WTC11 (cell line): Measurements from ENCODE around the gene FASTKD3. TPM values are rescaled to one million over a fixed set of nuclear protein-coding genes. Genes with fewer than 3 reads are reported as not detected.

Experiments used
- ATAC-seq: fragments of 200-7000 bp; cut with Tn5 transposase; 2 replicates; pipeline ENCODE4 v1.10.0; 2021; ENCODE audit warnings: mild to moderate bottlenecking, moderate library complexity
- CTCF ChIA-PET: fragments of 300-600 bp; sonication (Branson Sonifier 250); formaldehyde crosslinking; loops from one replicate; lab custom pipeline; 2021; ENCODE audit warnings: antibody characterized with exemption; lab: Charles Lee
- POLR2A ChIA-PET: fragments of 350-600 bp; sonication (Branson Sonifier 250); formaldehyde crosslinking; loops from one replicate; lab custom pipeline; 2021; ENCODE audit warnings: antibody characterized with exemption; lab: Charles Lee
- DNase-seq: peaks from one replicate; pipeline ENCODE4 v3.0.0; 2021; ENCODE audit warnings: low spot score
- H3K27ac Mint-ChIP-seq: 2 replicates; pipeline ENCODE4 v1.8.0; 2021; ENCODE audit warnings: mixed read lengths
- H3K27me3 Mint-ChIP-seq: 2 replicates; pipeline ENCODE4 v1.8.0; 2021; ENCODE audit warnings: low read depth, mild to moderate bottlenecking, moderate library complexity, mixed read lengths
- H3K36me3 Mint-ChIP-seq: 2 replicates; pipeline ENCODE4 v1.8.0; 2021; ENCODE audit warnings: mixed read lengths
- H3K4me1 Mint-ChIP-seq: 2 replicates; pipeline ENCODE4 v1.8.0; 2022; ENCODE audit warnings: mixed read lengths
- H3K4me3 Mint-ChIP-seq: 2 replicates; pipeline ENCODE4 v1.8.0; 2021; ENCODE audit warnings: mild to moderate bottlenecking, moderate library complexity, mixed read lengths
- H3K9me3 Mint-ChIP-seq: 2 replicates; pipeline ENCODE4 v1.8.0; 2021; ENCODE audit warnings: mixed read lengths
- CBFB ChIP-seq: sonication (generic); formaldehyde crosslinking; IDR thresholded peaks from 2 replicates; pipeline ENCODE4 v1.8.1; 2022; ENCODE audit warnings: mild to moderate bottlenecking, low read depth, missing genetic modification reagents
- CREB1 ChIP-seq: sonication (generic); formaldehyde crosslinking; IDR thresholded peaks from 2 replicates; pipeline ENCODE4 v1.8.0; 2023; ENCODE audit warnings: mild to moderate bottlenecking, missing genetic modification reagents
- CREM ChIP-seq: sonication (generic); formaldehyde crosslinking; IDR thresholded peaks from 2 replicates; pipeline ENCODE4 v1.8.1; 2022; ENCODE audit warnings: mild to moderate bottlenecking, missing genetic modification reagents, moderate library complexity
- FOXJ3 ChIP-seq: sonication (generic); formaldehyde crosslinking; IDR thresholded peaks from 2 replicates; pipeline ENCODE4 v1.9.0; 2021; ENCODE audit warnings: missing genetic modification reagents, mild to moderate bottlenecking, borderline replicate concordance
- FOXK1 ChIP-seq: sonication (generic); formaldehyde crosslinking; IDR thresholded peaks from 2 replicates; pipeline ENCODE4 v1.8.0; 2022; ENCODE audit warnings: mild to moderate bottlenecking, moderate library complexity, missing genetic modification reagents
- FOXP1 ChIP-seq: sonication (generic); formaldehyde crosslinking; IDR thresholded peaks from 2 replicates; pipeline ENCODE4 v1.8.0; 2022; ENCODE audit warnings: missing genetic modification reagents, mild to moderate bottlenecking, moderate library complexity, borderline replicate concordance
- GRHL2 ChIP-seq: fragments of 250-450 bp; sonication (Bioruptor Pico); IDR thresholded peaks from 2 replicates; pipeline ENCODE4 v1.8.0; 2022; ENCODE audit warnings: mild to moderate bottlenecking, moderate library complexity; ENCODE audit not compliant: insufficient replicate concordance, severe bottlenecking
- IRF2 ChIP-seq: sonication (generic); formaldehyde crosslinking; IDR thresholded peaks from 2 replicates; pipeline ENCODE4 v1.8.0; 2022; ENCODE audit warnings: low read depth, missing genetic modification reagents, borderline replicate concordance
- JUN ChIP-seq: sonication (generic); formaldehyde crosslinking; IDR thresholded peaks from 2 replicates; pipeline ENCODE4 v1.8.0; 2023; ENCODE audit warnings: mild to moderate bottlenecking, missing genetic modification reagents
- MYBL2 ChIP-seq: sonication (generic); formaldehyde crosslinking; IDR thresholded peaks from 2 replicates; pipeline ENCODE4 v1.8.1; 2023; ENCODE audit warnings: mild to moderate bottlenecking, moderate library complexity, missing genetic modification reagents
- NFATC4 ChIP-seq: fragments of 250-450 bp; sonication (Bioruptor Pico); IDR thresholded peaks from 2 replicates; pipeline ENCODE4 v1.9.0; 2021; ENCODE audit warnings: mild to moderate bottlenecking
- NR1H2 ChIP-seq: sonication (generic); formaldehyde crosslinking; IDR thresholded peaks from 2 replicates; pipeline ENCODE4 v1.9.0; 2021; ENCODE audit warnings: mild to moderate bottlenecking, moderate library complexity, missing genetic modification reagents
- NR2C2 ChIP-seq: sonication (generic); formaldehyde crosslinking; IDR thresholded peaks from 2 replicates; pipeline ENCODE4 v1.8.0; 2022; ENCODE audit warnings: mild to moderate bottlenecking, missing genetic modification reagents
- PRRX2 ChIP-seq: fragments of 250-450 bp; sonication (Bioruptor Pico); IDR thresholded peaks from 2 replicates; pipeline ENCODE4 v1.8.0; 2021; ENCODE audit warnings: mild to moderate bottlenecking
- SMAD3 ChIP-seq: sonication (generic); formaldehyde crosslinking; IDR thresholded peaks from 2 replicates; pipeline ENCODE4 v1.8.0; 2022; ENCODE audit warnings: missing genetic modification reagents, mild to moderate bottlenecking, borderline replicate concordance
- SMAD4 ChIP-seq: sonication (generic); formaldehyde crosslinking; IDR thresholded peaks from 2 replicates; pipeline ENCODE4 v1.8.0; 2022; ENCODE audit warnings: mild to moderate bottlenecking, missing genetic modification reagents
- TP53 ChIP-seq: sonication (generic); formaldehyde crosslinking; IDR thresholded peaks from 2 replicates; pipeline ENCODE4 v1.8.1; 2023; ENCODE audit warnings: mild to moderate bottlenecking, missing genetic modification reagents
- ZBTB21 ChIP-seq: sonication (generic); formaldehyde crosslinking; IDR thresholded peaks from 2 replicates; pipeline ENCODE4 v1.8.1; 2023; ENCODE audit warnings: mild to moderate bottlenecking, missing genetic modification reagents, borderline replicate concordance
- ZNF396 ChIP-seq: fragments of 250-450 bp; sonication (Bioruptor Pico); IDR thresholded peaks from 2 replicates; pipeline ENCODE4 v1.8.0; 2021; ENCODE audit warnings: mild to moderate bottlenecking, moderate library complexity, borderline replicate concordance
- total RNA-seq: library from RNA; stranded (reverse); gene quantifications from 3 replicates; pipeline ENCODE4 v1.2.3, GENCODE V29; 2021
- TF ChIP-seq, protein P1 (sequence below): sonication (generic); formaldehyde crosslinking; conservative IDR thresholded peaks from 2 replicates; pipeline ENCODE4 v1.8.1; 2022; ENCODE audit warnings: mild to moderate bottlenecking, missing genetic modification reagents
- TF ChIP-seq, protein P2 (sequence below): sonication (generic); formaldehyde crosslinking; IDR thresholded peaks from 2 replicates; pipeline ENCODE4 v1.8.0; 2023; ENCODE audit warnings: missing genetic modification reagents
- TF ChIP-seq, protein P3 (sequence below): sonication (generic); formaldehyde crosslinking; conservative IDR thresholded peaks from 2 replicates; pipeline ENCODE4 v1.8.1; 2023; ENCODE audit warnings: mild to moderate bottlenecking, low read depth, missing genetic modification reagents, moderate library complexity
- TF ChIP-seq, protein P4 (sequence below): sonication (generic); formaldehyde crosslinking; IDR thresholded peaks from 2 replicates; pipeline ENCODE4 v1.8.1; 2022; ENCODE audit warnings: low read depth, mild to moderate bottlenecking, moderate library complexity, missing genetic modification reagents, borderline replicate concordance
- TF ChIP-seq, protein P5 (sequence below): sonication (generic); formaldehyde crosslinking; IDR thresholded peaks from 2 replicates; pipeline ENCODE4 v1.8.1; 2022; ENCODE audit warnings: mild to moderate bottlenecking, moderate library complexity, missing genetic modification reagents
- TF ChIP-seq, protein P6 (sequence below): sonication (generic); formaldehyde crosslinking; IDR thresholded peaks from 2 replicates; pipeline ENCODE4 v1.8.0; 2022; ENCODE audit warnings: mild to moderate bottlenecking, missing genetic modification reagents

FASTKD3 gene
- total RNA-seq, 1 experiment from 2014 or later: 8.7 TPM

DNA sequence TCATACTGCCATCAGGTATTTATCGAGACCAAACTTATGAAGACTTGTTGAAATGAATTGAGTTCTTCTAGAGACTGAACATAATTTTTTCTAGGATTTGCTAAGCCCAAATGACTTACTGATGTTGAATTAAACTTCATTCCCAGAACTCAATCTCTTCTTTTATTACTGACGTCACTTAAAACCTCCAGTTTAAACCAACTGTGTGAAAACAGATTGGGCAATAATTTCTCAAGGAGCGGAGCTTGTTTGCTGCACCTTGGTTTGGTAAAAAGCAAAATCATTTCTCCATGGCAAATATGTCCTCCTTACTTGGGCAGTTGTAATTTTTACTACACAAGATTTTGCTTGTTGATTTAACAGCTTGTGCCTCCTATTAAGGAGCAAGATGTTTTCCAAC, 55.3 kb downstream of the FASTKD3 start:
- no peak for DNase-seq
- POLR2A ChIA-PET: no interaction called here
- Mint-ChIP-seq H3K4me3 (no peak overlapping the region), H3K27ac (no peak overlapping the region), H3K4me1 (peaks cover 29% of the 10 kb centered on the region), H3K36me3 (peaks cover 49% of the 10 kb centered on the region), H3K27me3 (no peaks in the 10 kb centered on the region)
- ATAC-seq: no peak
- CTCF ChIA-PET: interaction anchor here (0.7 kb wide), 1 partner anchor 993 kb away, joined by 3 read pairs; no protein-coding TSS in a partner anchor
- TF ChIP-seq NFATC4 (no peak), ZNF396 (CRISPR knock-in tag) (no peak), FOXP1 (CRISPR knock-in tag) (no peak), CREM (CRISPR knock-in tag) (no peak)
- TF ChIP-seq, protein P1, sequence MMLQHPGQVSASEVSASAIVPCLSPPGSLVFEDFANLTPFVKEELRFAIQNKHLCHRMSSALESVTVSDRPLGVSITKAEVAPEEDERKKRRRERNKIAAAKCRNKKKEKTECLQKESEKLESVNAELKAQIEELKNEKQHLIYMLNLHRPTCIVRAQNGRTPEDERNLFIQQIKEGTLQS: no peak
- TF ChIP-seq, all 79 proteins: peak for 0
- H3K9me3 Mint-ChIP-seq: no peaks in the 10 kb centered on the region

DNA sequence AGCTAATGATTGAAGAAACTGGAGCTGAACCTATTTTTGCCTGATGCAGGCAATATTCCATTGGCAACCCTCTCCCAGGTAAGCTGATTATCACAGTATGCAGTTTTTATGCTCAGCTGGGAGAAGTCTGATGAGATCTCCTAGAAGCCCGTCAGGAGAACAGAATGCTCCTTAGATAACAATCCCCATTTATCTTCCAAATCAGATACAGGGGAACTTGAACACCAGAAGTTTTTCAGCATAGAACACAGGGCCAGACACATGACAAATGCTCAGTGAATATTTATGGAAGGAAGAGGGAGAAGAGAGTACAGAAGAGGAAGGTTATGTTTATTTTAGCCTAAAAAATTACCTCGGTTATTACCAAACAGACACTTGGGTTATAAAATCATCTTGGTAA, 55.8 kb downstream of the FASTKD3 start:
- no peaks in the 10 kb centered on the region for H3K9me3 Mint-ChIP-seq
- no peak for TF ChIP-seq SMAD4 (CRISPR knock-in tag)
- no peak for TF ChIP-seq NR1H2 (CRISPR knock-in tag)
- TF ChIP-seq IRF2 (CRISPR knock-in tag): no peak
- TF ChIP-seq CBFB: no peak
- TF ChIP-seq, protein P2, sequence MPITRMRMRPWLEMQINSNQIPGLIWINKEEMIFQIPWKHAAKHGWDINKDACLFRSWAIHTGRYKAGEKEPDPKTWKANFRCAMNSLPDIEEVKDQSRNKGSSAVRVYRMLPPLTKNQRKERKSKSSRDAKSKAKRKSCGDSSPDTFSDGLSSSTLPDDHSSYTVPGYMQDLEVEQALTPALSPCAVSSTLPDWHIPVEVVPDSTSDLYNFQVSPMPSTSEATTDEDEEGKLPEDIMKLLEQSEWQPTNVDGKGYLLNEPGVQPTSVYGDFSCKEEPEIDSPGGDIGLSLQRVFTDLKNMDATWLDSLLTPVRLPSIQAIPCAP: no peak
- TF ChIP-seq ZBTB21: no peak
- no peak for TF ChIP-seq PRRX2 (CRISPR knock-in tag)
- no peak for TF ChIP-seq TP53 (CRISPR knock-in tag)
- no peak for TF ChIP-seq NR2C2 (CRISPR knock-in tag)
- TF ChIP-seq, protein P3, sequence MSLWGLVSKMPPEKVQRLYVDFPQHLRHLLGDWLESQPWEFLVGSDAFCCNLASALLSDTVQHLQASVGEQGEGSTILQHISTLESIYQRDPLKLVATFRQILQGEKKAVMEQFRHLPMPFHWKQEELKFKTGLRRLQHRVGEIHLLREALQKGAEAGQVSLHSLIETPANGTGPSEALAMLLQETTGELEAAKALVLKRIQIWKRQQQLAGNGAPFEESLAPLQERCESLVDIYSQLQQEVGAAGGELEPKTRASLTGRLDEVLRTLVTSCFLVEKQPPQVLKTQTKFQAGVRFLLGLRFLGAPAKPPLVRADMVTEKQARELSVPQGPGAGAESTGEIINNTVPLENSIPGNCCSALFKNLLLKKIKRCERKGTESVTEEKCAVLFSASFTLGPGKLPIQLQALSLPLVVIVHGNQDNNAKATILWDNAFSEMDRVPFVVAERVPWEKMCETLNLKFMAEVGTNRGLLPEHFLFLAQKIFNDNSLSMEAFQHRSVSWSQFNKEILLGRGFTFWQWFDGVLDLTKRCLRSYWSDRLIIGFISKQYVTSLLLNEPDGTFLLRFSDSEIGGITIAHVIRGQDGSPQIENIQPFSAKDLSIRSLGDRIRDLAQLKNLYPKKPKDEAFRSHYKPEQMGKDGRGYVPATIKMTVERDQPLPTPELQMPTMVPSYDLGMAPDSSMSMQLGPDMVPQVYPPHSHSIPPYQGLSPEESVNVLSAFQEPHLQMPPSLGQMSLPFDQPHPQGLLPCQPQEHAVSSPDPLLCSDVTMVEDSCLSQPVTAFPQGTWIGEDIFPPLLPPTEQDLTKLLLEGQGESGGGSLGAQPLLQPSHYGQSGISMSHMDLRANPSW: no peak
- TF ChIP-seq, protein P4, sequence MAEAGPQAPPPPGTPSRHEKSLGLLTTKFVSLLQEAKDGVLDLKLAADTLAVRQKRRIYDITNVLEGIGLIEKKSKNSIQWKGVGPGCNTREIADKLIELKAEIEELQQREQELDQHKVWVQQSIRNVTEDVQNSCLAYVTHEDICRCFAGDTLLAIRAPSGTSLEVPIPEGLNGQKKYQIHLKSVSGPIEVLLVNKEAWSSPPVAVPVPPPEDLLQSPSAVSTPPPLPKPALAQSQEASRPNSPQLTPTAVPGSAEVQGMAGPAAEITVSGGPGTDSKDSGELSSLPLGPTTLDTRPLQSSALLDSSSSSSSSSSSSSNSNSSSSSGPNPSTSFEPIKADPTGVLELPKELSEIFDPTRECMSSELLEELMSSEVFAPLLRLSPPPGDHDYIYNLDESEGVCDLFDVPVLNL: no peak
- no peak for TF ChIP-seq CREB1 (CRISPR knock-in tag)
- H3K27ac Mint-ChIP-seq: no peak overlapping the region
- H3K4me3 Mint-ChIP-seq: no peak overlapping the region
- ATAC-seq: no peak
- POLR2A ChIA-PET: no interaction called here
- H3K4me1 Mint-ChIP-seq: peaks cover 29% of the 10 kb centered on the region
- no peak for DNase-seq
- H3K36me3 Mint-ChIP-seq: peaks cover 54% of the 10 kb centered on the region
- no peaks in the 10 kb centered on the region for H3K27me3 Mint-ChIP-seq
- CTCF ChIA-PET: no interaction called here

DNA sequence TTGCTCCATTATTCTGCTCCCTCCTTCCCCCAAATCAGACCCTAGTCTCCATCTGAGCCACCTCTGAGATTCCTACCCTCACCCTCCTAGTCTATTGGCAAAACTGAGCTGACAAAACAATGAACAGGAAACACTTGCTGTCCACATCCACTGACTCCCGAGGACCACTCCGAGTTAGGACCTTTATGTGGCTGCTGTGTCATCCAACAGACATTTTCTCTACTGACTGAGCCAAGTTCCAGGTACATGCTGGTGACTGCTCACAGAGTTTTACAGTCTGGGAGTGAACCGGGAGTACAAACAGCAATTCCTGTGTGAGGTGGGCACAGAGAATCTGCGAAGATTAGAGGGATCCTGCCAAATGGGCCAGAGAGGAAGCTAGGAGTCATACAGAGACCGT, 57.1 kb downstream of the FASTKD3 start:
- ChIA-PET CTCF (no interaction called here), POLR2A (no interaction called here)
- Mint-ChIP-seq H3K27me3 (no peaks in the 10 kb centered on the region), H3K36me3 (peaks cover 61% of the 10 kb centered on the region), H3K4me3 (no peak overlapping the region), H3K27ac (no peak overlapping the region), H3K4me1 (peaks cover 28% of the 10 kb centered on the region), H3K9me3 (no peaks in the 10 kb centered on the region)
- ATAC-seq (no peak), DNase-seq (no peak)
- TF ChIP-seq IRF2 (CRISPR knock-in tag): no peak
- TF ChIP-seq, protein P5, sequence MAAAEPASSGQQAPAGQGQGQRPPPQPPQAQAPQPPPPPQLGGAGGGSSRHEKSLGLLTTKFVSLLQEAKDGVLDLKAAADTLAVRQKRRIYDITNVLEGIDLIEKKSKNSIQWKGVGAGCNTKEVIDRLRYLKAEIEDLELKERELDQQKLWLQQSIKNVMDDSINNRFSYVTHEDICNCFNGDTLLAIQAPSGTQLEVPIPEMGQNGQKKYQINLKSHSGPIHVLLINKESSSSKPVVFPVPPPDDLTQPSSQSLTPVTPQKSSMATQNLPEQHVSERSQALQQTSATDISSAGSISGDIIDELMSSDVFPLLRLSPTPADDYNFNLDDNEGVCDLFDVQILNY (CRISPR knock-in tag): no peak
- no peak for TF ChIP-seq FOXK1 (CRISPR knock-in tag)
- TF ChIP-seq, protein P2: no peak
- TF ChIP-seq GRHL2 (CRISPR knock-in tag): no peak
- no peak for TF ChIP-seq MYBL2 (CRISPR knock-in tag)
- TF ChIP-seq FOXJ3 (CRISPR knock-in tag): no peak
- TF ChIP-seq NR2C2 (CRISPR knock-in tag): no peak
- TF ChIP-seq SMAD3: no peak
- no peak for TF ChIP-seq JUN (CRISPR knock-in tag)
- TF ChIP-seq, protein P6, sequence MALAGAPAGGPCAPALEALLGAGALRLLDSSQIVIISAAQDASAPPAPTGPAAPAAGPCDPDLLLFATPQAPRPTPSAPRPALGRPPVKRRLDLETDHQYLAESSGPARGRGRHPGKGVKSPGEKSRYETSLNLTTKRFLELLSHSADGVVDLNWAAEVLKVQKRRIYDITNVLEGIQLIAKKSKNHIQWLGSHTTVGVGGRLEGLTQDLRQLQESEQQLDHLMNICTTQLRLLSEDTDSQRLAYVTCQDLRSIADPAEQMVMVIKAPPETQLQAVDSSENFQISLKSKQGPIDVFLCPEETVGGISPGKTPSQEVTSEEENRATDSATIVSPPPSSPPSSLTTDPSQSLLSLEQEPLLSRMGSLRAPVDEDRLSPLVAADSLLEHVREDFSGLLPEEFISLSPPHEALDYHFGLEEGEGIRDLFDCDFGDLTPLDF (CRISPR knock-in tag): no peak
